GM06990 (cell line): ENCODE data around the gene FAM107B.

Source experiments
- DNase-seq: peaks from one replicate; pipeline ENCODE4 v3.0.0-alpha.2; 2011; ENCODE audit not compliant: insufficient read length; ENCODE audit errors: extremely low read depth
- H3K27me3 ChIP-seq: replicated peaks from 2 replicates; pipeline ENCODE4 v1.6.0; 2011; ENCODE audit warnings: low read length; ENCODE audit not compliant: control insufficient read depth, insufficient read depth
- H3K36me3 ChIP-seq: 2 replicates; pipeline ENCODE4 v1.5.1; 2011; ENCODE audit warnings: low read length; ENCODE audit not compliant: control insufficient read depth, insufficient read depth
- H3K4me3 ChIP-seq: replicated peaks from 2 replicates; pipeline ENCODE4 v1.5.1; 2011; ENCODE audit warnings: low read depth, mild to moderate bottlenecking, control low read depth, low read length
- TF ChIP-seq, protein P1 (sequence below): IDR thresholded peaks from 2 replicates; pipeline ENCODE4 v1.5.1; 2011; ENCODE audit warnings: low read length, control low read depth, mild to moderate bottlenecking, inconsistent platforms; ENCODE audit not compliant: insufficient read depth, poor library complexity, severe bottlenecking

The FAM107B gene

DNA sequence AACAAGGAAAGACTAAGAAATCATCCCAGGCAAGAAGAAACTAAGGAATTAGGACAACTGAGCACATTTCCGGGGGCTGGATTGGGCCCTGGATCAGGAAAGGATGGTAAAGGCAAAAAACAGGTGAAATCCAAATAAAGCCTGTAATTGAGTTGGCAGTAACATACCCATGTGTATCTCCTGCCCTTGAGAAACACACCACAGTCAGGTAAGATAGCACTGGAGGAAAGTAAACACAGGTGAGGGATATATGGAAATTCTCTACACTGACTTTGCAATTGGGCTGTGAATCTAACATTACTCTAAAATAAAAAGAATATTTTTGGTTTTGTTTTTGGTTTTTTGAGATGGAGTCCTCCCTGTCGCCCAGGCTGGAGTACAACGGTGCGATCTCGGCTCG is 303.8 kb downstream of the FAM107B start:
- TF ChIP-seq, protein P1, sequence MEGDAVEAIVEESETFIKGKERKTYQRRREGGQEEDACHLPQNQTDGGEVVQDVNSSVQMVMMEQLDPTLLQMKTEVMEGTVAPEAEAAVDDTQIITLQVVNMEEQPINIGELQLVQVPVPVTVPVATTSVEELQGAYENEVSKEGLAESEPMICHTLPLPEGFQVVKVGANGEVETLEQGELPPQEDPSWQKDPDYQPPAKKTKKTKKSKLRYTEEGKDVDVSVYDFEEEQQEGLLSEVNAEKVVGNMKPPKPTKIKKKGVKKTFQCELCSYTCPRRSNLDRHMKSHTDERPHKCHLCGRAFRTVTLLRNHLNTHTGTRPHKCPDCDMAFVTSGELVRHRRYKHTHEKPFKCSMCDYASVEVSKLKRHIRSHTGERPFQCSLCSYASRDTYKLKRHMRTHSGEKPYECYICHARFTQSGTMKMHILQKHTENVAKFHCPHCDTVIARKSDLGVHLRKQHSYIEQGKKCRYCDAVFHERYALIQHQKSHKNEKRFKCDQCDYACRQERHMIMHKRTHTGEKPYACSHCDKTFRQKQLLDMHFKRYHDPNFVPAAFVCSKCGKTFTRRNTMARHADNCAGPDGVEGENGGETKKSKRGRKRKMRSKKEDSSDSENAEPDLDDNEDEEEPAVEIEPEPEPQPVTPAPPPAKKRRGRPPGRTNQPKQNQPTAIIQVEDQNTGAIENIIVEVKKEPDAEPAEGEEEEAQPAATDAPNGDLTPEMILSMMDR = no peak
- H3K4me3 ChIP-seq = no peak overlapping the region
- no peak for DNase-seq
- H3K27me3 ChIP-seq = no peaks in the 10 kb centered on the region; the same call in none of the 2 replicates
- no peaks in the 10 kb centered on the region for H3K36me3 ChIP-seq

DNA sequence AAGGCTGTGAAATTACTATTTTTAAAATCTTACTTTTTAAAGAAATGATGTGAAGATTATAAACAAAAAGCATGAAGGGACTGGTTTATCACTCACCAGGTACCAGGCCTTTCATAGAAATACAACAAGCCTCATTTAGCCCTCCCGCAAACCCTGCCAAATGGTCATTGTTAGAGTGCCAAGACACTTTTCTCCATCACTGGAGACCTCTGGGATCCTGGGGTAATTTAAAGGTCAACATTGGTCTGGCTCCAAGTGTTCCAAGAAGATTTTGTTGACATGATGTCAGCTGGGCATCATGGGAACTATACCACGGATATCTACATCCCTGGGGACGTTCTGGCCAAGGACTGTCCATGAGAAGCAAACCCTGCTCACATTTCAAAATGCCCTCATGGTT is 306.0 kb downstream of the FAM107B start:
- no peaks in the 10 kb centered on the region for H3K36me3 ChIP-seq
- H3K27me3 ChIP-seq = no peaks in the 10 kb centered on the region; the same call in none of the 2 replicates
- H3K4me3 ChIP-seq = no peak overlapping the region
- TF ChIP-seq, protein P1 = no peak
- DNase-seq = no peak
